ENCODE measurements around the gene RAD54L.

Gene RAD54L

DNA sequence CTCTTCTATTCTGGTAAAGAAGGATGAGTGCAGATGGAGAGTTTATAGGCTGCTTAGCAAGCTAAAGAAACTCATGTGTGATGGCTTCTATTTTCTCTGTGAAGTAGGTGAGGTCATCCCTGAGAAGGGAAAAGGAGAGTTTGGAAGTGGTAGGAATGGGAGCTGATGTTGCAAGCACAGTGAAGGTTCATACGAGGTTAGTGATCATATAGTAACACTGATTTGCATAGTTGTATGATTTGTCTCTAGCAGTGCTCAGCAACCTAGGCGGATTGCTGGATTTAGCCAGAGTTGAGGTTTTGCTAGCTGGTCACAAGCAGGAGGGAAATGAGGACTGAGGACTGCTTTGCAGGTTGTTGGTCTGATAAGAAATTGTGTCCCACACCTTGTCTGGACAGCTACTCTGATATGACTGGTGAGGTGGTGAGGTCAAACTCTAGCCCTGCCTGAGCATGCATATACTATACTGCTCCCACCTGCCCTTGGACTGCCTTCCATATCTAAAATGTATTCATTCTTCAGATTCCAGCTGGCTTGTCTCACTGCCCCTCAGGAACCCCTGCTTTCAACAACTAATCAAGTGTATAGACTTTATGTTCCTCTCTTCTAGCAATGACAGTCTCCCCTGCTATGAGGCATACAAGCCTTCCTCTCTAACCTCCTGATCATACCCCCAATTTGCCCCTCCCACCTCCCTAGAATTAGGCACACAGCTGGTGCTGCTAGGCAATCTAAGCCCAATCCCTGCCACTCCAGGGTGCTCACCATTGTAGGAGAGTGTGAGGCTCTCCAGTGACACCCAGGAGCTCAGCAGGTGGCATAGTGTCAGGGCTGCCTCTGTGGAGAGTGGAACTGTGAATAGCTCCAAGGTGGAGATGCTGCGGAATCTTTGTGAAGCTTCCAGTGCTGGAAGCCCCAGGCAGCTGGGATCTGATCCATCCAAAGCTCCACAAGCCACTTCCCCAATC is 37.3 kb downstream of the RAD54L start:
- no peak for DNase-seq (ENCODE audit: low read depth in 1 of 2, low spot score in 1 of 2)

DNA sequence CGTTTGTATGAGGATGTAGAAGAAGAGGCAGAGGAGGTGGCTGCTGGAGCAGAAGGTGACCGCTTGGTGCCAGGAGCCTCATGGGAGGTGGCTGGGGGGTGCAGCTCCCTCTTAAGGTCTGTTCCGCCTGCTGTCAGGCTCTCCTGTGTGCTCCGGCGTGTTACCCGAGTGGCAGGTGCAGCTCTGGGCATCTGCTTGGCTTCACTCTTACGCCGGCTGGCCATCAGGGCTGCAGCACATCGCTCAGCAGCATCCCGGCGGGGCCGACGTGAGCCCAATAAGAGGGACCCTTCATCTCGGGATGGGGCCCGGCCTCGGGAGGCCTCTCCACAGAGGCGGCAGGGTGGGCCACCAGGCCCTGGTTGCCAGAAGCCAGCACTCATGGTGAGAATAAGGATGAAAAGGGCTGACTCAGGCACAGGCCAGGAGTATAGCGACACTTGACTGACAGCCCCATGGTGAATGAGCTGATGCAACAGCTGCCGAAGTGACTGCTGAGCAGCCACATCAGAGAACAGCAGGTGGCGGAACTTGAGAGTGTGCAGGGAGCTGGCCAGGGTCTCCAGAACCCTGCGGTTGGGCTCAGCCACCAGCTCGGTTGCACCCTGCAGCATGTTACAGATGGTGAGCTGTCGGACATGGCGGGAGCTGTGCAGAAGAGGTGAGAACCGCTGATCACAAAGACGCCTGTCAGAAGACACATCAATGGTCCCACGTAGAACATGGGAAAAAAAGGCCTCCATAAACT is 38.3 kb downstream of the RAD54L start:
- DNase-seq (ENCODE audit: low read depth in 1 of 2, low spot score in 1 of 2): no peak

DNA sequence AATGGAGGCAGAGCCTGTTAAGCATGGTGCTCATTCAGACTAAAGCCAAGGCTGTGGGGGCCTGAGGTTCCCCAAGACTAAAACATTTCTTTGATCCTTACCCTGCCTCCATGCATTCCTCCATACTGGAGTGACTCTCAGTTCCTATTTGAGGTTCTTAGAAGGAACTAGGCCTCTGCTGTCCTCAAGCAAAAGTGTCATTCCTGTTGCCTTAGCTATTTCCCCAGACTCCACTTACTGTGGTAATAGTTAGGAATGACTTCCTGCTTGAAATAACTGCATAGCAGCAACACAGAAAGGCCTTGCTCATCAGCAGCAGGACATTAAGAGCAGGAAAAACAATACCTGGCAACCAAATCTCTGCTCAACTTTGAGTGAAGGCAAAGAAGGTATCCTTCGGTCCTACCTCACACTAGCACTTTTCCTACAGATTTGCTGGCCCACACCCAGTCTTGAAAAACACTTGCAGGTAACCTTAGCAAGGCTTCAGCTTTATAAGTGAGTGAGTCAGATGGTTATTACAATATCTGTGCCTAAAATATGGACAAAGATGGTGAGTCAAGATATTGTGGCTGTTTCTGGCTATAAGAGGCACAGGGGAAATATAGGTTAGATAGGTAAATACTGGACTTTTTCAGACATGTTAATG is 41.0 kb downstream of the RAD54L start:
- no peak for DNase-seq (ENCODE audit: low read depth in 1 of 2, low spot score in 1 of 2)

DNA sequence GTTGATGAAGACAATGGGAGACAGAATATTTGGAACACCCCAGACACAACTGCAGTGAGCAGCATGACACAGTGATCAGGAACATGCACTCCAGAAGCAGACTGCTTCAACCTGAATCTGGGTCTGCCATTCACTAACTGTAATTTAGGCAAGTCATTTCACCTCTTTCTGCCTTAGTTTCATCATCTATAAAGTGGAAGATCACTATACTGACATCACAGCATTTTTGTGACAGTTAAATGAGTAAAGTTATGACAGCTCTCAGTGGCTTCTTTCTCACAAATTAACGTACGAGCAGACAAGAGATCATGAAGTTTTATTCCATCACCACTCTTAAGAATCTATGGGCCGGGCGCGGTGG is 41.6 kb downstream of the RAD54L start:
- DNase-seq (ENCODE audit: low read depth in 1 of 2, low spot score in 1 of 2): no peak

- no peak for DNase-seq (ENCODE audit: low read depth in 1 of 2, low spot score in 1 of 2)
These were observed 42.4 kb downstream of the RAD54L start for GRCh38 chr1:46289976-46290375.

- DNase-seq (ENCODE audit: low read depth in 1 of 2, low spot score in 1 of 2): no peak
These were observed 47.7 kb downstream of the RAD54L start for GRCh38 chr1:46295306-46295705.

DNA sequence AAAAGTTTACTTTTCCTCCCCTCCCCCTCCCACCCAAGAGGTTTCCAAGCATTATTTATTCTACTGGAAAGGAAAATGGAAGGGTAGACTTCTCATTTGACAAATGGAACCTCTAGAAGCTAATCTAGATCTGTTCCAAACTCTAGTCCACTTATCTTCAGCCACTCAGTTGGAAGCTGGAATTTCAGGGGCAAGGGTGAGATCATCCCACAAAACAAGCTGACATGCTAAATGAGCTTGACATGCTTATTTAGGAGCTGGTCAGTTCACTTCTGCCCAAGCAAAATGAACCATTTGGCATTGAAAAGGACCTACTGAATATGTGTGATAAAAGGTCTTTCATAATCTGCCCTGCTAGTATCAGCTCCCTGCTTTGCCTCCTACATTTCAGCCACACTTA is 50.8 kb downstream of the RAD54L start:
- no peak for DNase-seq (ENCODE audit: low read depth in 1 of 2, low spot score in 1 of 2)

DNA sequence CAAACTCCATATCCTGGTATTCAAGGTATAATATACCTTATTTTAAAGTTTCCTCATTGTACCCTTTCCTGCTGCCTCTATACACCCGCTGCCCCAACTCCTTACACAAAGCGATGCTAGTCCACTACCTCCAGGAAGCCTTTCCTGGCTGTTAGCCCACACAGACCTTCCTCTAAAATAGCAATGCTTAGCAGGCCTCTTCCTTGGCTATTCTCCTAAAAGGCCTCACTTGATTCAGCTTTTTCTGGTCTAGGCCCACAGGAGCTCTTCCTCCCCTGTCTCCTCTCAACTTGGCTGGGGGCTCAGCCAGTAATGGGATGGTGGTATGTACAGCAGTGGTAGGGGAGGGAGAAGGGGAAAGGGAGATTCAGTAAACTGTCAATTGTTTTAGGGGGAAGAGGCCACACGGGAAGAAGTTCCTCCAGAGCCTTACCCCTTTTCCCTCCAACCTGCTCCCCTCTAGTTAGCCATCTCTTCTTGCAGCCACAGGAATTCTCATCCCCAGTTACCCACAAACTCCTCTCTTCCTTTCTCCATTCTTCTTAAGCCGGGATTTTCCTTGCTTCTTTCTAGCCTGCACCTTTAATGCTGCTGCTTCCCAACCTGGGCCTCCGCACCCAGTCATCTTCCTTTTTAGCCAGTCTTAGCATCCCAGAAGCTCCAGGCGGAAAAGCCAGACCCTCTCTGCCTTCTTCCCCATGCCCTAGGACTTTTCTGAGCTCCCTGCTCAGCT is 53.3 kb downstream of the RAD54L start:
- DNase-seq (ENCODE audit: low read depth in 1 of 2, low spot score in 1 of 2): no peak

DNA sequence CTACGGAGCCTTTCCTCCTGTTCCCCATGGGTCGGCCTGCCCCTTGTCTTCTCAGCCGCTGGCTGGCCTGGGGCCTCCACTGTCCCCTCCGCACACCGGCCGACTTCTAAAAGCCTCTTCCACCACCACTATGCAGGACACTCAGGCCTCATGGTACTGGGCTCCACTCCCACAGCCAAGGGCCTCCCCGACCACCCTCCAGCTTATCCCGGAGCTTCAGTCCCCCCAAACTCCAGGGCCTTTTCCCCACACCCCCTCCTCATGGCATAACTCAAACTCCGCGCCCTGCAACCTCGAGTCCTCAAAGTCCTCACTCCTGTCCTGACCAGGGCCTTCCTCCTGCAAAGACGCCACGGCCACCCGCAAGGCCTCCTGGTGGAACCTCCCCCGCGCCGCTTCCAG is 53.8 kb downstream of the RAD54L start:
- no peak for DNase-seq (ENCODE audit: low read depth in 1 of 2, low spot score in 1 of 2)

- peak; percentile 15 to 33 for DNase-seq (ENCODE audit: low read depth in 1 of 2, low spot score in 1 of 2)
These were observed 54.5 kb downstream of the RAD54L start for GRCh38 chr1:46301808-46302640.

GRCh38 chr1:46302641-46303037 is 55.1 kb downstream of the RAD54L start:
- no peak for DNase-seq (ENCODE audit: low read depth in 1 of 2, low spot score in 1 of 2)

GRCh38 chr1:46303038-46303871 is 55.7 kb downstream of the RAD54L start, which contains the start of the genes LRRC41 and UQCRH:
Gene LRRC41 (minus strand): TSS chr1:46303616. CDS start chr1:46303322, 294 bp downstream.
Gene UQCRH (plus strand): TSS chr1:46303698. CDS start chr1:46303767, 69 bp downstream.
- peak; percentile 90 to 91 for DNase-seq (ENCODE audit: low read depth in 1 of 2, low spot score in 1 of 2)

GRCh38 chr1:46303872-46304326 is 56.3 kb downstream of the RAD54L start:
- DNase-seq (ENCODE audit: low read depth in 1 of 2, low spot score in 1 of 2): no peak

DNA sequence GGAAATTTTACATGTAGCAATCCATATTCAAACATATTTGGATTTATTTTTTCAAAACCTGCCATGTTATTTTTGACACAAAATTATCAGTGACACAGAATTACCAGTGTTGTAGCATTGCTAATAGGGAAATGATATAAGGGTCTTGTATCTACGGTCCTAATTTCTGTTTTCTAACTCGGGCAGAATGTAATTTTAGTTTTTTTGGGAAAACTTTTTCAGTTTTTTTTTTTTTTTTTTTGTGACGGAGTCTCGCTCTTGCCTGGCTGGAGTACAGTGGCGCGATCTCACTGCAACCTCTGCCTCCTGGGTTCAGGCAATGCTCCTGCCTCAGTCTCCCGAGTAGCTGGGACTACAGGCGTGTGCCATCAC is 58.6 kb downstream of the RAD54L start:
- DNase-seq (ENCODE audit: low read depth in 1 of 2, low spot score in 1 of 2): no peak

DNA sequence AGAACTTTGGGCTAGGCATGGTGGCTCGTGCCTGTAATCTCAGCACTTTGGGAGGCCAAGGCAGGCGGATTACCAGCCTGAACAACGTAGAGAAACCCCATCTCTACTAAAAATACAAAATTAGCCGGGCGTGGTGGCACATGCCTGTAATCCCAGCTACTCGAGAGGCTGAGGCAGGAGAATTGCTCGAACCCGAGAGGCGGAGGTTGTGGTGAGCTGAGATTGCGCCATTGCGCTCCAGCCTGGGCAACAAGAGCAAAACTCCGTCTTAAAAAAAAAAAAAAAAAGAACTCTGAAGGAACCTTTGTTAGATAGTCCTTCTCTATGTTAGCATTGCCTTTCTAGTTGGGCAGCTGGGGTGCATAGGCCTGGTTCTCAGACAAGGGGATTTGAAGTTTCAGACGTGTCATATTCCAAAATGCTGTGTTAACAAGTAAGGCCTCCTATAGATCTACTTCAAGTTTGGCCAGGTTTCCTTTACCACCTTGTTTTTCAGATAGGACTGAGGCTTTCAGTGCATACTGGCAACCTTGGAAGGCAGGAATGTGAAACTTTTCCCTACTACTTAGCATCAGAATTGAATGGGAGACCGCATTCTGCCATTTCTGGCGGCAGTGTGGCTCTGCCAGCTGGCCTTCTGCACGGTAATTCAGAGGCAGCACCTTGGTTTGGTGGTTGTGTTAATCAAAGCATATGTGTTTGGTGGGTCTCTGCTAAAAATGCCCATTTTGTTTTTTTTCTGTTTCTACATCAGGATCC is 62.0 kb downstream of the RAD54L start:
- DNase-seq (ENCODE audit: low read depth in 1 of 2, low spot score in 1 of 2): no peak

DNA sequence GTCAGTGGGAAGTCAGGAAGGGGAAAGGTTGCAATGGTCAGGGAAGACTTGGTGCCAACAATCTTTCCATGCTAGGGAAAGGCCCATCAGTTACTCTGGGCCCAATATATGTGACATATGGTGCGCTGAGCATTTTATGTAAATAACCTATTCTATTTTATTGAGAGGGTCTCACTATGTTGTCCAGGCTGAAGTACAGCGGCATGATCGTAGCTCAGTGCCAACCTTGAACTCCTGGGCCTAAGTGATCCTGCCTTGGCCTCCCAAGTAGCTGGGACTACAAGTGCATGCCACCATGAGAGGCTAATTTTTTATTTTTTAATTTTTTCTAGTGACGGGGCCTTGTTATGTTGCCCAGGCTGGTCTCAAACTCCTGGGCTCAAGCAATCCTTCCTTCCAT is 62.8 kb downstream of the RAD54L start:
- DNase-seq (ENCODE audit: low read depth in 1 of 2, low spot score in 1 of 2): no peak

- no peak for DNase-seq (ENCODE audit: low read depth in 1 of 2, low spot score in 1 of 2)
These were observed 68.3 kb downstream of the RAD54L start for GRCh38 chr1:46315669-46316403.

GRCh38 chr1:46317323-46317722 is 69.8 kb downstream of the RAD54L start:
- no peak for DNase-seq (ENCODE audit: low read depth in 1 of 2, low spot score in 1 of 2)
